HepG2 (cell line): ENCODE data around the gene ZNF629. TPM values are rescaled to one million over a fixed set of nuclear protein-coding genes. Genes with fewer than 3 reads are reported as not detected.

ENCODE experiments used
- ARNT2 ChIP-seq: sonication (generic); formaldehyde crosslinking; IDR thresholded peaks from 2 replicates; pipeline ENCODE4 v1.8.0; 2022; ENCODE audit warnings: mild to moderate bottlenecking, low read depth, missing genetic modification reagents, moderate library complexity
- CAMTA2 ChIP-seq: sonication (generic); formaldehyde crosslinking; IDR thresholded peaks from 2 replicates; pipeline ENCODE4 v1.4.0; 2020; ENCODE audit warnings: mild to moderate bottlenecking, missing genetic modification reagents, borderline replicate concordance
- NKX3-1 ChIP-seq: sonication (generic); formaldehyde crosslinking; IDR thresholded peaks from 2 replicates; pipeline ENCODE4 v1.5.0; 2020; ENCODE audit warnings: missing genetic modification reagents
- SAFB2 ChIP-seq: sonication (generic); formaldehyde crosslinking; IDR thresholded peaks from 2 replicates; pipeline ENCODE4 v1.5.1; 2020; ENCODE audit warnings: missing genetic modification reagents, low read depth, mild to moderate bottlenecking, borderline replicate concordance
- SKI ChIP-seq: fragments of 450-650 bp; IDR thresholded peaks from one replicate; pipeline ENCODE4 v1.6.1; 2018; ENCODE audit warnings: mild to moderate bottlenecking; ENCODE audit not compliant: partially characterized antibody
- SRSF1 ChIP-seq: fragments of 200-400 bp; formaldehyde crosslinking; optimal IDR thresholded peaks from 2 replicates; pipeline ENCODE3; 2017; ENCODE audit warnings: mild to moderate bottlenecking, low read depth, low read length, moderate library complexity
- ZBTB14 ChIP-seq: sonication (generic); formaldehyde crosslinking; IDR thresholded peaks from 2 replicates; pipeline ENCODE4 v1.4.0; 2020; ENCODE audit warnings: missing genetic modification reagents
- ZBTB3 ChIP-seq: sonication (generic); formaldehyde crosslinking; IDR thresholded peaks from 2 replicates; pipeline ENCODE4 v1.4.0; 2020; ENCODE audit warnings: low read depth, mild to moderate bottlenecking, moderate library complexity, missing genetic modification reagents, borderline replicate concordance
- ZBTB7B ChIP-seq: sonication (generic); formaldehyde crosslinking; IDR thresholded peaks from 2 replicates; pipeline ENCODE4 v1.4.0; 2020; ENCODE audit warnings: missing genetic modification reagents
- ZFP90 ChIP-seq: sonication (generic); formaldehyde crosslinking; IDR thresholded peaks from 2 replicates; pipeline ENCODE4 v1.8.0; 2022; ENCODE audit warnings: missing genetic modification reagents, mild to moderate bottlenecking, inconsistent platforms, borderline replicate concordance
- ZHX2 ChIP-seq, 2 experiments: sonication (generic) in 1 of 2; formaldehyde crosslinking in 1 of 2; IDR thresholded peaks; 2 replicates each; pipeline versions ENCODE4 v1.6.1 to v1.9.0; 2014 to 2022; ENCODE audit warnings: antibody characterized with exemption in 1 of 2, borderline replicate concordance in 1 of 2, inconsistent platforms in 1 of 2, low read depth in 1 of 2, missing genetic modification reagents in 1 of 2
- ZNF10 ChIP-seq: sonication (generic); formaldehyde crosslinking; IDR thresholded peaks from 2 replicates; pipeline ENCODE4 v1.4.0; 2020; ENCODE audit warnings: mild to moderate bottlenecking, low read depth, missing genetic modification reagents, borderline replicate concordance
- ZNF224 ChIP-seq: sonication (generic); formaldehyde crosslinking; IDR thresholded peaks from 2 replicates; pipeline ENCODE4 v1.5.0; 2020; ENCODE audit warnings: mild to moderate bottlenecking, missing genetic modification reagents
- ZNF547 ChIP-seq: sonication (generic); formaldehyde crosslinking; IDR thresholded peaks from 2 replicates; pipeline ENCODE4 v1.5.1; 2020; ENCODE audit warnings: mild to moderate bottlenecking, missing genetic modification reagents
- ZNF609 ChIP-seq: sonication (generic); formaldehyde crosslinking; IDR thresholded peaks from 2 replicates; pipeline ENCODE4 v1.4.0; 2020; ENCODE audit warnings: mild to moderate bottlenecking, missing genetic modification reagents, borderline replicate concordance
- polyA plus RNA-seq, 8 experiments: library from polyadenylated mRNA; depleted of rRNA in 3 of 8; stranded (reverse) in 7 of 8; unstranded in 1 of 8; fragments of >200 nt; fragmentation: Illumina TruSeq in 4 of 8; extraction: Trizol in 4 of 8; gene quantifications; 2 replicates each; pipeline versions ENCODE4 v1.2.1 to v1.2.3, GENCODE V29; 2011 to 2016; ENCODE audit warnings: low read depth in 4 of 8, missing spikeins in 1 of 8, mixed read lengths in 1 of 8; ENCODE audit not compliant: insufficient read depth in 1 of 8
- total RNA-seq, 5 experiments: library from RNA; depleted of rRNA; stranded (reverse); fragments of >200 nt; fragmentation: Illumina TruSeq; extraction: Trizol; gene quantifications; 2 replicates each; pipeline ENCODE4 v1.2.3, GENCODE V29; 2016; ENCODE audit warnings: low read depth in 1 of 5

The ZNF629 gene
- total and polyA plus RNA-seq, 2 of the 13 experiments (the other 11 are each of a cell fraction or from before 2014, with no cell fraction given), result 6.1 to 16.5 TPM

GRCh38 chr16:30786936-30787612 lies at the start of gene ZNF629 (continued):
- TF ChIP-seq ZNF547 (0 out of 2 replicates have a peak, but pooled peaks have one; percentile 16), SKI (peak; percentile 17), ZBTB14 (CRISPR knock-in tag) (peak; percentile 81), CAMTA2 (CRISPR knock-in tag) (no peak), ARNT2 (CRISPR knock-in tag) (peak; percentile 61; the same call in 1 of the 2 replicates), SRSF1 (peak; percentile 82), ZNF609 (peak; percentile 53; the same call in 1 of the 2 replicates), ZBTB7B (peak; percentile 94), ZFP90 (CRISPR knock-in tag) (peak; percentile 90; the same call in 1 of the 2 replicates), ZNF224 (CRISPR knock-in tag) (no peak), ZNF10 (CRISPR knock-in tag) (no peak), ZBTB3 (CRISPR knock-in tag) (no peak), SAFB2 (CRISPR knock-in tag) (peak; percentile 29; the same call in 1 of the 2 replicates), NKX3-1 (CRISPR knock-in tag) (0 out of 2 replicates have a peak, but pooled peaks have one; percentile 47), ZHX2 (IDR thresholded peaks at IDR 0.05; ENCODE audit: low read depth) (peak; percentile 66; the same call in 1 of the 2 replicates), ZHX2 (CRISPR knock-in tag; IDR thresholded peaks at IDR 0.05; ENCODE audit: borderline replicate concordance) (0 out of 2 replicates have a peak, but pooled peaks have one; percentile 68)
